Prostate gland (tissue), 2 donors: ENCODE results near the gene MPL. TPM values are rescaled to one million over a fixed set of nuclear protein-coding genes. Genes with fewer than 3 reads are reported as not detected.

Experiments used
- DNase-seq: peaks from one replicate; pipeline ENCODE4 v3.0.0-alpha.2; 2019; ENCODE audit warnings: low spot score
- H3K27ac ChIP-seq, 2 donors: fragments of 200-600 bp; sonication (generic); 2 replicates each; pipeline ENCODE4 v1.5.1; 2017 to 2019
- H3K27me3 ChIP-seq: fragments of 200-600 bp; sonication (generic); replicated peaks from 2 replicates; pipeline ENCODE4 v1.5.1; 2019; ENCODE audit not compliant: insufficient read depth
- H3K36me3 ChIP-seq, 2 donors: fragments of 200-600 bp; sonication (generic); 1 replicate in 1 of 2; 2 replicates in 1 of 2; pipeline versions ENCODE4 v1.5.1 to v1.8.1; 2017 to 2019
- H3K4me1 ChIP-seq: fragments of 200-600 bp; sonication (generic); replicated peaks from 2 replicates; pipeline ENCODE4 v1.5.1; 2019
- H3K4me3 ChIP-seq, 2 donors: fragments of 200-600 bp; sonication (generic); 2 replicates each; pipeline ENCODE4 v1.5.1; 2017 to 2019
- H3K9me3 ChIP-seq: fragments of 200-600 bp; sonication (generic); 2 replicates; pipeline ENCODE4 v1.5.1; 2017
- CTCF ChIP-seq, 4 experiments: fragments of 200-600 bp in 2 of 4; fragments of 450-650 bp in 2 of 4; sonication (generic) in 2 of 4; IDR thresholded peaks; 1 replicate in 3 of 4; 2 replicates in 1 of 4; pipeline ENCODE4 v1.5.1; 2016 to 2019; ENCODE audit warnings: antibody characterized with exemption in 4 of 4, mild to moderate bottlenecking in 2 of 4, moderate library complexity in 2 of 4
- POLR2A ChIP-seq: fragments of 450-650 bp; IDR thresholded peaks from one replicate; pipeline ENCODE4 v1.6.1; 2016; ENCODE audit warnings: antibody characterized with exemption, mild to moderate bottlenecking
- POLR2AphosphoS5 ChIP-seq: sonication (generic); formaldehyde crosslinking; IDR thresholded peaks from one replicate; pipeline ENCODE4 v1.6.1; 2017; ENCODE audit warnings: antibody characterized with exemption
- WGBS: methylation state at CpG from one replicate; pipeline ENCODE4 v1.1.5; 2018; 5-methylcytosine and 5-hydroxymethylcytosine counted together
- intact Hi-C: fragments of 100-400 bp; cut with DNase I; formaldehyde crosslinking; loops from one replicate; pipeline ENCODE4 v1.14.2; 2022
- total RNA-seq, 2 donors: library from RNA; depleted of rRNA; stranded (reverse); fragments of >200 nt; gene quantifications; one replicate each; pipeline ENCODE4 v1.1.0, GENCODE V29; 2016

MPL gene
- total RNA-seq, 2 donors from 2014 or later = not detected

GRCh38 chr1:43296207-43296606 lies 41.4 kb upstream of the MPL start:
- H3K36me3 ChIP-seq = no peaks in the 10 kb centered on the region
- TF ChIP-seq POLR2A = no peak
- TF ChIP-seq CTCF (IDR thresholded peaks at IDR 0.05) = no peak
- TF ChIP-seq POLR2AphosphoS5 = no peak
- no peak overlapping the region for H3K4me3 ChIP-seq
- WGBS = 24% methylated on average over 1 of the region's 1 CpG
- H3K9me3 ChIP-seq = no peaks in the 10 kb centered on the region
- peaks cover 3% of the 10 kb centered on the region for H3K4me1 ChIP-seq
- no peaks in the 10 kb centered on the region for H3K27me3 ChIP-seq
- peak overlapping the region; percentile 65 to 79 for H3K27ac ChIP-seq
- intact Hi-C loops = loop anchor here (2.0 kb wide), 1 partner anchor 53 kb away; no protein-coding TSS in a partner anchor
- DNase-seq = no peak

GRCh38 chr1:43298055-43298454 lies 39.6 kb upstream of the MPL start:
- H3K9me3 ChIP-seq = no peaks in the 10 kb centered on the region
- no peak overlapping the region for H3K27ac ChIP-seq
- TF ChIP-seq POLR2AphosphoS5 (no peak), POLR2A (no peak), CTCF (IDR thresholded peaks at IDR 0.05) (no peak)
- H3K4me3 ChIP-seq = no peak overlapping the region
- H3K27me3 ChIP-seq = no peaks in the 10 kb centered on the region
- WGBS = 90% methylated on average over 1 of the region's 1 CpG
- no peak for DNase-seq
- peaks cover 3% of the 10 kb centered on the region for H3K4me1 ChIP-seq
- H3K36me3 ChIP-seq = no peaks in the 10 kb centered on the region
- intact Hi-C loops = no loop called here

- no peak overlapping the region for H3K4me3 ChIP-seq
- no peaks in the 10 kb centered on the region for H3K36me3 ChIP-seq
- no peaks in the 10 kb centered on the region for H3K9me3 ChIP-seq
- DNase-seq = no peak
- peak overlapping the region; percentile 26 to 57 for H3K27ac ChIP-seq
- intact Hi-C loops = no loop called here
- TF ChIP-seq CTCF (IDR thresholded peaks at IDR 0.05) = no peak
- TF ChIP-seq POLR2A = no peak
- no peak for TF ChIP-seq POLR2AphosphoS5
- peaks cover 9% of the 10 kb centered on the region for H3K4me1 ChIP-seq
- no peaks in the 10 kb centered on the region for H3K27me3 ChIP-seq
Measured at GRCh38 chr1:43299101-43299500, 38.5 kb upstream of the MPL start.

GRCh38 chr1:43300378-43301094 lies 37.1 kb upstream of the MPL start, which contains the start of gene TIE1:
TSS of gene TIE1 (plus strand) at chr1:43300982. CDS start at chr1:43301072, 90 bp downstream.
- no peak for DNase-seq
- peaks cover 8% of the 10 kb centered on the region for H3K4me1 ChIP-seq
- no peaks in the 10 kb centered on the region for H3K27me3 ChIP-seq
- no peaks in the 10 kb centered on the region for H3K9me3 ChIP-seq
- intact Hi-C loops = no loop called here
- H3K4me3 ChIP-seq = no peak within 1 kb of the TSS
- no peaks in the 10 kb centered on the region for H3K36me3 ChIP-seq
- peak within 1 kb of the TSS; percentile 26 to 57 for H3K27ac ChIP-seq
- 81% methylated on average over 10 of the region's 10 CpGs for WGBS
- TF ChIP-seq POLR2AphosphoS5 (peak; percentile 3), POLR2A (no peak)

- TF ChIP-seq POLR2AphosphoS5 (no peak), CTCF (IDR thresholded peaks at IDR 0.05) (no peak), POLR2A (no peak)
- Histone ChIP-seq H3K4me1 (peaks cover 8% of the 10 kb centered on the region), H3K9me3 (no peaks in the 10 kb centered on the region), H3K27me3 (no peaks in the 10 kb centered on the region), H3K36me3 (no peaks in the 10 kb centered on the region), H3K4me3 (no peak overlapping the region), H3K27ac (no peak overlapping the region)
- intact Hi-C loops = no loop called here
- DNase-seq = no peak
- 68% methylated on average over 1 of the region's 1 CpG for WGBS
Measured at GRCh38 chr1:43302201-43302600, 35.4 kb upstream of the MPL start.
